Measurements from ENCODE around the gene ESAM.

ESAM gene, protein sequence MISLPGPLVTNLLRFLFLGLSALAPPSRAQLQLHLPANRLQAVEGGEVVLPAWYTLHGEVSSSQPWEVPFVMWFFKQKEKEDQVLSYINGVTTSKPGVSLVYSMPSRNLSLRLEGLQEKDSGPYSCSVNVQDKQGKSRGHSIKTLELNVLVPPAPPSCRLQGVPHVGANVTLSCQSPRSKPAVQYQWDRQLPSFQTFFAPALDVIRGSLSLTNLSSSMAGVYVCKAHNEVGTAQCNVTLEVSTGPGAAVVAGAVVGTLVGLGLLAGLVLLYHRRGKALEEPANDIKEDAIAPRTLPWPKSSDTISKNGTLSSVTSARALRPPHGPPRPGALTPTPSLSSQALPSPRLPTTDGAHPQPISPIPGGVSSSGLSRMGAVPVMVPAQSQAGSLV

DNA sequence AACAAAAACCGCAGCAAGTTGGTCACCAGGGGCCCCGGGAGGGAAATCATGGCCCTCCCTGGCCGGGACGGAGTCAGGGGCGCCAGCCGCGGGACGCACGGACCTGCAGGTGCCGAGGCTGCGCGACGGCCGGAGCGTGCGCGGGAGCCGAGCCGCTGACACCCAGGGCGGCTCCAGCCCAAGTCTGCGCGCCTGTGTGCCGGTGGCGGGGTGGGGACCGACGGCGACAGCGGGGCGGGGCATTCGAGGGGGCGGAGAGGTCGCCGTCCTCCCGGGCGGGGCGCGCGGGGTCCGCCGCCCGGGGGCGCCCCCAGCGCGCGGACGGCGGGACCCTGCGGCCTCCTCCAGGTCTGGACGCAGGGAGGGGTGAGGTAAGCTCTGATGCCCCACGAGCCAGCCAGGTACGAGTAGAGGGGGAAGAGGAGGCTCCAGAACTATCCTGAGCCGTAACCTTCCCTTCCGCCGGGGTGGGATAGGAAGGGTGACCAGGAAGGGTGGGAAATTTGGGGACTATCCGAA lies at the start of gene ESAM:
Gene ESAM, minus strand, starts transcription at position 186 of the 519 bp plus-strand sequence. Its CDS starts 136 bp downstream, at position 50.
- DNase-seq: no peak

DNA sequence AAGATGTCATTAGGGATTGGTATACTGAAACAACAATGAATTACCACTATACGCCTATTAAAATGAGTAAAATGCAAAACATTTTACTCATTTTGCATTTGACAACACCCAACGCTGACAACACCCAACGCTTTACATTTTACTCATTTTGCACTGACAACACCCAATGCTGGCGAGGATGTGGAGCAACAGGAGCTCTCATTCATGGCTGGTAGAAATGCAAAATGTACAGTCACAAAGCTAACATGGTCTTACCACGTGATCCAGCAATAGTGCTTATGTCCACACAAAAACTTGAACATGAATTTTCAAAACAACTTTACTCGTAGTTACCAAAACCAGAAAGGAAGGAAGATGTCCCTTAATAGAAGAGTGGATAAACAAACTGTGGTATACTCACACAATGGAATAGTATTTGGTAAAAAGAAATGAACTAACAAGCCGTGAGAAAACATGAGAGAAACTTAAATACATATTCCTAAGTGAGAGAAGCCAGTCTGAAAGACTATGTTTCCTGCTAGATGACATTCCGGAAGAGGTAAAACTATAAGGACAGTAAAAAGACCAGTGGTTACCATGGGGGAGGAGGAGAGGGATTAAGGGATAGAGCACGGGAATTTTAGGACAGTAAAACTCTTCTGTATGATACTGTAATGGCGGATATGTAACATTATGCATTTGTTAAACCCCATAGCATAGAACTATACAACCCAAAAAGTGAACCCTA lies 49.5 kb upstream of the ESAM start:
- DNase-seq: no peak

DNA sequence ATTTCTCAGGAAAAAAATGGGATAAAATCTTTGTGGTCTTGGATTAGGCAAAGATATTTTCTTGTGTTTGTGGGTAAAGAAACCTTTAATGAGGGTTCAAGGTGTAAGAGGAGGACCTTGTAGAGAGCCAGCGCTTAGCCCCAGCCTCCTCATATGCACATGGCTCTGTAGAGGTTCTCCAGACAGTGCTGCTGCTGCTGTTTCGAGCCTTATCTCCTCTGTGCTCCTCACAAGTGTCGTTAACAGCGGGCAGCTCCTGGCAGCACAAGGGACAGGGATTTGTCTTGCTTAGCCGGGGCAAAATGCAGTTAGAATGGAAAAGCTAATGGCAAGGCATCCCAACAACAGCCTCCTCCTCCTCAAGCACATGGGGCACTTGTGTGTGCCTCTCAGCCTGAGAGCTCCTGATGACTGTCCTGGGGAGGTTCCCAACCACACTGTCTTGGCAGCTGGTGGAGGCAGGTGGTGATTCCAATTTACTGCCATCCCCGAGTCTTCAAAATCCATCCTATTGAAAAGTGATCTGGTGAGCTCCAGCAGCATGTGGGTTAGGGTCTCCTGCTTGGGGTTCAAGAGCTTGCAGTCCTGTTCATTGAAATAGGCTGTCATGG lies 45.7 kb upstream of the ESAM start:
- DNase-seq: no peak

DNA sequence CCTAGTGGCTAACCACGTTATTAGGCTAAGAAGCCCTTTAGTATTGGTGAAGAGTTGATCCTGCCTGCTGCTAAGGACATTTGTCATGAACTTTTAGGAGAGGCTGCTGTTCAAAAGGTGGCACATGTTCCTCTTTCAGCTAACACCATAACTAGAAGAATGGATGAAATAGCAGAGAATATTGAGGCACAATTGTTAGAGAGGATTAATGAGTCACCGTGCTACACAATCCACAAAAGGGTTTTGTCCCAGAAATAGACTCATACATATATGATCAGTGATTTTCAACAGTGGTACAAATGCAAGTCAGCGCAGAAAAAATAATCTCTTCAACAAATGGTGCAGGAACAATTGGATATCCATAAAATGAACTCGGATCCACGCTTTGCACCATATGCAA lies 45.1 kb upstream of the ESAM start:
- no peak for DNase-seq

DNA sequence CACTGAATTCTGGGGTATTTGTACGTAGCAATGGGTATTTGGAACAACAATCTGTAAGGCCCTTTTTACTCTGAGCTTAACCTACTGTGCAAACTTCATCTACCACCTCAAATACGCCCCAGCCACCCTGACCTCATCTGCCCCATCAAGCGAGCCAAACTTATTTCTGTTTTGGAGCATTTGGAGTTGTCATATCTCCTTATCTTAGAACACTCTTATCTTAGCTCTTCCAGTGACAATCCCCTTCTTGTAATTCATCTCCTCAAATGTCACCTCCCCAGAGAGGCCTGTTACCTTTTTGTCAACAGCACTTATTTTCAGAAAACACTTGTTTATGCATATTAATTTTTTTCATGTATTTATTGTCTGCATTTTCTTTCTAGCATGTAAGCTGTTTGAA lies 42.8 kb upstream of the ESAM start:
- no peak for DNase-seq

DNA sequence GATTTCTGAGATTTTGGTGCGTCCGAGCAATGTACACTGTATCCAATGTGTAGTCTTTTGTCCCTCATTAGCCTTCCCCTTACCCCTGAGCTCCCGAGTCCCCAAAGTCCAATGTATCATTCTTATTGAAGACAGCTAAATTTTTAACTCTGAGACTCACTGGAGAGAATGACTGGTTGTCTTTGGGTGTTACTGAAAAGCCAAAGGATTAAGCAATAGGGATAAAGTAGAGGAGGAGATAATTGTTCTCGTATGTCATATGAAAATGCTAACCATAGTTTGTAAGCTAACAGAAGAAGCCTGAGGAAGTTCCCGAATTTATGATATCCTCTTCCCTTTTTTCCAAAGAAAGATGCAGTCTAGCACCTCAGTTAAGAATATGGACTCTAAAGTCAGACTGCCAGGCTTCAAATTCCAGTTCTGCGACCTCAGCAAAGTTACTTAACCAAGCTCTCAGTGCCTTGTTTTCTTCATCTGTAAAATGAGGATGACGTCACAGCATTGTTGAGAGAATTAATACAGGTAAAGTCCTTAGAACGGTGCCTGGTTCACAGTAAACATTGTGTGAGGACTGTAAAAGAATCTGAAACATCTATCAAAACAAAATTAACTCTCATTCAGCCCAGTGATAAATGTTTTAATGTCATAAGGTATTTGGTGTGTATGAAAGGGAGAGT lies 39.7 kb upstream of the ESAM start:
- DNase-seq: no peak

DNA sequence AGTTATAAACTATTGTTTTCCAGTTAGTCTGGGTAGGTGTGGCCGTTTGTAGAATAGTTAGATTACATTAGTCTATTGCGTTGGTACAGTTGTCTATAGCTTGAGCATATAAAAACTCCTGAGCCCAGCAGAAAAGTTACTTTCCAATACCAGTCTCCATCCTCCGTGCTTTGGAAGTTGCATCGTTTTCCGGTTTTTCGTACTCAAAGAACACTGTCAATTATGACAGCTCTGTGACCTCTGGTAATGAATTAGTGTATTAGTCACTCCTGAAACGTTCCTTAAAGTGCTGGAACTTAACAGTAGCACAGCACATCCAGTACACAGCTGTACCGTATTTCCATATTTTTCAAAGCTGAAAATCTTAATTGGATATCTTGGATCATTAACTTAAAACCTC lies 38.9 kb upstream of the ESAM start:
- no peak for DNase-seq

DNA sequence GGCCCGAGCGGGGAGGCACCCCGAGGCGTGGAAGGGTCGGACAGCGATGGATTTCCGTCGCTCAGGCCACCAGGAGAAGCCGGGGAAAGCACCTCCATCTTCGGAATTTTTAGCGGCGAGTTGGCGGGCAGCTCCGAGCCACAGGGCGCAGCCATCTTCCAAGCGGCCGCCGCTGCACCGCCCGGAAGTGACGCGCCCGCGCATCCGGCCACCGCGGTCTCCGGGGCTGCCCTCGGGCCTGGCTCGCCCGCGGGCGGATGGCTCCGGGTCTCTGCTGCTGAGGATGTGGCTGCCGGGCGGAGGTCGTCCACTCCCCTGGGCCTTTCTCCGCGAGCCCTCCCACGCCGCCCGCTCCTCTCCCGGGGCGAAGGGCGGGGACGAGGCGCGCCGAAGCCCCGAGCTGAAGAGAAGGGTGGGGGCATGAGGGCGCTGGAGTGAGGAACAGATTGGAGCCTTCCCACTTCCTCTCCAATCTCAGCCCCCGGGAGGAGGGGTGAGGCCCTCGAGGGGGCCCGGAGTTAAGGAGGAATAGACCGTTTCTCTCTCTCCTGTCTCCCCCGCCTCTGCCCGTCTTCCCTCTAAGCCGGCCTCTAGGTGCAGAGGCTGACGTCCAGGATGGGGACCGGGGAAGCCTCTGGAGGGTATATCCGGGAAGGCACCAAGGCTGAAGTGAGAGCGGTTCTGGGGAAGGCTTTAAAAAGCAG lies 38.3 kb upstream of the ESAM start, which contains the start of gene MSANTD2:
Gene MSANTD2, minus strand, starts transcription at position 181 of the 704 bp plus-strand sequence. Its CDS starts 26 bp downstream, at position 155.
- DNase-seq: no peak

DNA sequence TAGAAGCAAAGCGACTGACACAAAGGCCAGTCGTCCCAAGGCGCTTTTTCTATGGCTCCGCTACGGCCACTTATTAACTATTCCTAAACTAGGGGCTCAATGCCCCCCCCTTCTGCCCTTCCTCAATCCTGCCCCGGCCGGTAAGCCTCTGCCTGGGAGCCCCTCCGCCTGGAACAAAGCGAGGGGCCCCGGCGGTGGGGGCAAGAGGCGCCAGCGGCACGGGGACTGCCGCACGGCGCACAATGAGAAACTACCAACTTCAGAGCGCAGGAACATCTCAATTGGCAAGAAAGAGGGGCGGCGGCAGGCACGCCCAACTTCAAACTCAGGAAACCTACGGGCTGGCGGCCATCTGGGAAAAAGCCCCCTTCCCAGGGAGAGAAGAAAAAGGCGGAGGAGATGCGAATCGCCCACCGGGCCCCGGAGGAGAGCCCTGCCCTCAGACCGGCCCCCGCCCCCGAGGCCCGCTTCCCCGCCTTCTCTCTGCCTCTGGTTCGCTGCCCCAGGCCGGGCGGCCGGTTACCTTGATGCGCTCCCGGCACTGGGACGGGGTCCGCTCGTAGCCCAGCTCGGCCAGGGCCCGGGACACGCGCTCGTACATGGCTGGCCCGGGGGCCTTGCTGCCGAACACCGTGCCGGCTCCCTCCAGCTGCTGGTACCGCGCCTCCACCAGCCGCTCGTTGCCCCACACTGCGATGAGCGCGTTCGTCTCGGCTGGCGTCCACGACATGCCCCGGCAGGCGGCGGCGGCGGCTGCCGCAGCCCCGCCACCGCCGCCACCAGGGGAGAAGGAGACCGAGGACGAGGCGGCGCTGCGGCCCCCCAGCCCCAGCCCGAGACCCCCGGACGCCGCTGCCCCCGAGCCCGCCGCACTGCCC lies 37.5 kb upstream of the ESAM start:
- DNase-seq: no peak

DNA sequence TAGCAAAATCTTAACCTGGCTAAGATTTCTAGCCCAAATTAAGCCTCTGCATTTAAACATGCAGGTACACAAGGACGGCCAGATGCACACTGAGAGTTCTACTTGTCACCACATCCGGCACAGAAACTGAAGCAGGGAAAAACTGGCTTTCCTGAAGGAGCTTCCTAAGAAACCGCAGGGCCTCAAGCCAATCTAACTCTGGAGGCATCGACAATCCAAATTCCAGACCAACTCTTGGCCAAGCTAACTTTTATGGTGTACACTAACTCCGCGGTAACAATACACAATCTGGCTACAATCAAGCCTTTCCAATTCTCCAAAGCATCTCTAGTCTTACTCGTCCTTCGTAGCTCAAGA lies 36.9 kb upstream of the ESAM start:
- no peak for DNase-seq

DNA sequence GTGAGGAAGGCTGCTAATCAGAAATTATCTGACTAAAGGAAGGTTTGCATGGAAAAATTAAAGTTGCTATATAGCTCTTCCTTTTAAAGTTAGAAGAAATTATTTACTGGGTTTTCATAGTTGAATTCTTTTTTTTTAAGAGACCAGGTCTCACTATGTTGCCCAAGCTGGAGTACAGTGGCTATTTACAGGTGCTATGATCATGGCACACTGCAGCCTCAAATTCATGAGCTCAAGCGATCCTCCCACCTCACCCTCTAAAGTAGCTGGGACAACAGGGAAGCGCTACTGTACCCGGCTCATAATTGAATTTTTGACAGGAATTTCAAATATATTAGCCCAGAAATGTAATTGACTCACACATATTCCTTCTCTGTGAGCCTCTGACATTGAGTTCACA lies 34.2 kb upstream of the ESAM start:
- DNase-seq: no peak

DNA sequence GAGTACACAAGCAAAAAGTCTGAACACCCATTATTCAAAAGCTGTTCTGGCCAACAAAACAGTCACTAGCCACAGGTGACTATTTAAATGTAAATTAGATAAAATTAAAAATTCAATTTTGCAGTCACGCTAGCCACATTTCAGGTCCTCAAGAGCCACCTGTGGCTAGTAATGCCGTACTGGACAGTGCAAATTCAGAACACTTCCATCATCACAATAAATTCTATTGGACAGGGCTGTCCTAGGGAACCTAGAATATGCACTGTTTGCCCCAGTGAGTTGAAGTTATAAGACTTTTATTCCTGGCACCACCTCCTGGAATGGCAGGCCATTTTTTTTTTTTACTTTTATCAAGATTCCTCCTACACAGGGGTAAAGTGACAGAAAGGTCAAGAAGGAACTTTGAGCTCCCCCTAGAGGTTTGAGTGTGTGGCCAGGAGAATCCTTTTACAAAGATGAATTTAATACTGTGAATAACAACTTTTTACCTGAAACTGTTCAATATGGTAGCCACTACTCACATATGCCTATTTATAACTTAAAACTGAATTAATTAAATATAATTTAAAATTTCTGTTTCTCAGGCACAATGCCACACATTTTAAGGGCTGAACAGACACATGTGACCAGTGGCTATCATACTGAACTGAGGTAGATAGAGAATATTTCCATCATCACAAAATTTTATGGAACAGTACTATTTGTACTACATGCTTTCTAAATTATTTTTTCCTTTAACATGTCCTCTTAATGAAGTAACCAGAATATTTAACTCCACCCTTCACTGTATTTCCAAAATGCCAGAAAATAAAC lies 31.6 kb upstream of the ESAM start:
- no peak for DNase-seq

DNA sequence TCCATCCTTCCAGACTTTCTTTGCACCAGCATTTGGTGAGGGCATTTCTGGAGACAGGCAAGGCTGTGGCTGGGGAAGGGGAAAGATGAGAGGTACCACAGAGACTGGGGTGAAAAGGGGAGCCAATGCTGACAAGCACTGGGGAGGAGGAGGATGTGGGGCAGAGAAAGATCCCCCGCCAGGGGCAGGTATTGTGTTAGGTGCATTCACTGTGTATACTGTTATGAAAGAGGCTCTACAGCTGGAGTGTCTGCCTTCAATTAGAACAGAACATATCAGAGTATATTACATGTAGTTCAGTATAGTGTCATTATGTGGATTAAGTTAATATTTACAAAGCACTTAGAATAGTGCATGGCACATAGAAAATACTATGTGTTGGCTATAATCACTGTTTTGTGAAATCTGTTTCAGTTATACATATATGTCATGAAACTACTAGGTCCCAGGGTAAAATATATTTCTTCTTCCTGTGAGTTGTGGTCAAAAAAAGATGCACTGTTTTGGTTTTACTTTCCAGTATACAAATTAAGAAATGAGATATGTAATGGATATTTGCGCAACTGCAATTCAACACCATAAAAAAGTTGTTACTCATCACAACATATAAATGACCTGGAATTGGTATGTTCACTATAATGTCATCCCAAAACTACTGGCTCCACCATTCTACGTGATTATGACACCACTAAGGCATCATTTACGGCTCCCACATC lies 29.7 kb upstream of the ESAM start:
- DNase-seq: no peak

DNA sequence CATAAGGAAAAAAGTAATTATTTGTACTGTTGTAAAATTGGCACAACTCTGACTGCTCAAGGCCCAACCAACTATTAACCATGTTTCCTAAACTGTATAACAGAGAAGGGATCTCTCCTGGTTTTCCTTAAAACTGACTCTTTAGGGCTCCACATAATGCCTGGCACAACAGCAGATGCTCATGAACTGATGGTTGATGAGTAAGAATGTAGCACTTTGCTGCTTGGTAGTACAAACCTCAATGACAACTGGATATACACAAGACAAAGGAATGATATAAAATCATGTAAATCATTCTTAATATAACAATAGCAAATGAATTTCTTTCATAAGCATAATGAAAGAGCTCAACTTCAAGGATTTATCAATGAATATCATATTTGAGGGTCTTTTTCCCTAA lies 26.4 kb upstream of the ESAM start:
- no peak for DNase-seq

DNA sequence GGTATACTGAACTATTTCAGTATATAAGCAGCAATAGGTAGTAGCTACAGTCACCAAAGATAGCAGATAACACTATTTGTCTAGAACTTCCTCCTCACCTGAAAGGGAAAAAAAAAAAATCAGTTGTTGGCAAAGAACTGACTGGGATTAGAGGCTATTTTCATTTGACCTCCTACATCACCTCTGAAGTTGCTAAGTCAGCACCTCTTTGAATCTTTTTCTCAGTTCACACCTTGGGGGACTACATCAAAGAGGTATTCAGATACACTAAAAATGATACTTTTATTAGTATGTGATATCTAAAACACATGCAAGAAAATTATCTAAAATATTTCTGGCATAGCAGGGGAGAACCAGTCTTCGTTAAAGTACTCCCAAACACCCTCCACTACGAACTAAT lies 22.0 kb upstream of the ESAM start:
- no peak for DNase-seq

DNA sequence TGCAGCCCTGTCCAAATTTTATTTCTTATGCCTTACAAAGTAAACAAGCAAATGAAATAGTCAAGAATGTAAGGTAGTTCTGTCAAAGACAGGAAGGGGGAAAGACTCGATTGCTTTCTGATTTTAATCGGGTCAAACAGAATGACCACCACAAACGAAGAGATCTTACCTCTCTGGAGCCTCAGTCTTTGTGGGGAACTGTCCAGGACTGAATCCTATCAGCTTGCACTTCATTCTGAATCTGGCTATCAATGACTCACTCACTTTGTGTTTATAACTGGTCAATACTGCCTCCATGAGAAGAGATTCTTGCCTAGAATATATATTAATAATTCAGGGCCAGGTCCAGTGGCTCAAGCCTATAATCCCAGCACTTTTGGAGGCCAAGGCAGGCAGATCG lies 20.9 kb upstream of the ESAM start:
- no peak for DNase-seq

DNA sequence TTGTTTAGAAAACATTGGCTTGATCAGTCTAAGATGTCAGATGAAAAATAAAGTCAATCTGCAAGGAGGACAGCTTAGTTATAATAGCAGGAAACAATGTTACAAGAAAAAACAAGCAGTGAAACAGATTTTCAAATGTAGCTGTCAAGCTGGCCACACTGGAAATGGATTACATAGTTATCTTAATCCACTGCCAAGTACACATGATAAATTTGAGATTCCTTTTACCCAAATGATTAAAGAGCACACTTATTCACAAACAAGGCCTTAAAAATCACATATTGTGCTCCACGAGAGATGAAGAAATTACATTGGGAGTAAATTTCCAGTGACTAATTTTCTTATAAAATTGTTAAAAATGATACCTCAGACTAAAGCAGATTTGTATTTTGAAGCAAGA lies 17.5 kb upstream of the ESAM start:
- DNase-seq: no peak

DNA sequence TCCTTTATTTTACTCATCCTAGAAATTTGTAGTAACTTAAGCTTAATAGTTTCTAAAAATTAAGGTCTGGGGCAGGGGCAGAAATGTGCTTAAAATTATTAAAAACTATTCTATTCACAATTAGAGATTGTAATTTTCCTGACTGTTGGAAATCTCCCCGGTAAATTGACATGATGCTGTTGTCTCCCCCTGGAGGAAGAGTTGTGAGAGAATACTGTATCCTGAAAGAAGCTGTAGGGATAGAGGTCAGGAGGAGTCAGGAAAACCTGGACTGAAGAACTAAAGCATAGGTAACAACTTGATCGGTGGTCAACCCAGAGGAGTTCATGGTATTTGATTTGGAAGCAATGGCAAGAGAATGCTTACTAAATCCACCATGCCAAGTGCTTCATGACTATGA lies 16.2 kb upstream of the ESAM start:
- DNase-seq: no peak

DNA sequence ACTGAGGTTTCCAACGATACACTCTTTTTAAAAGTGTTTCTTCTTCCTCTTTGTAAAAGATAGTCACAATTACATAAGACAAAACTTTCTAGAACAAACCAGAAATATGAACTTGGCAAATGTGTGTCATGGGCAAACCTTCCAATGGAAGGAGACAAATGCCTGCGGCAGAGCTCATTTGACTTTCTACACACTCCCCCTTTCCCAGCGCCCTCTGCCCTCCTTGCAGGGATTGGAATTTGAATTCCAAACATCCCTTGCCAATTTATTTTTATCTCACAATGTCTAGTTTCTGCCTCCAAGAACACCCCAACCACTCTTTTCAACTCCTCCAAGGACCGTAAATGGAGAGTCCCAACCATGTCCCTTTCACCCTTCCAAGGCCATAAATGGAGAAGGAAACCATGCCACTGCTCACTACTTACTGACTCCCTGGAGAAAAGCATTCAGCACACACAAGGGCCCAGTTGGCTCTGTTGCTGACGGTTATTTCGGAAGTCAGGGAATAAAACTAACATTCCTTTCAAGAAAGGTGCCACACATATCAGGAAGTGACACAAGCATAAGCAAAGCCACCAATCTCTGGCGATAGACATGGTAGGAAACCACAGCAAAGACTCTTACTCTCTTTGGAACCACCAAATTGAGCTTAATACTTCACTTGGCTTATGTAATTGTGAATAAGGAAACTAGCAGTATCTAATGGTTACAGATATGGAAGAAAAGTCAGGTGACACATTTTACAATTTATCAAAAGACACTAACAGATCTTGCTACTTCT lies 15.0 kb upstream of the ESAM start:
- DNase-seq: no peak
